Activated T-cell treated with anti-CD3 and anti-CD28 coated beads, Interleukin-2, amount 50 U/mL, for 48 hours (primary cell): ENCODE measurements around the gene TFAP2E.

ENCODE experiments used
- DNase-seq, 2 experiments: peaks; one replicate each; pipeline ENCODE4 v3.0.0-alpha.2; 2020

Gene TFAP2E

GRCh38 chr1:35573198-35574124 is at the start of gene TFAP2E:
Gene TFAP2E (plus strand): TSS chr1:35573314. CDS start chr1:35573578, 264 bp downstream.
- DNase-seq, result no peak

GRCh38 chr1:35524106-35524505 is 49.0 kb upstream of the TFAP2E start:
- no peak for DNase-seq

GRCh38 chr1:35530168-35530567 is 42.9 kb upstream of the TFAP2E start:
- DNase-seq, result no peak

- DNase-seq, result no peak
Measured at GRCh38 chr1:35530946-35531345, 42.2 kb upstream of the TFAP2E start.

- DNase-seq, result no peak
Measured at GRCh38 chr1:35531368-35531767, 41.7 kb upstream of the TFAP2E start.

- DNase-seq, result no peak
Measured at GRCh38 chr1:35532497-35533223, 40.5 kb upstream of the TFAP2E start.

- no peak for DNase-seq
Measured at GRCh38 chr1:35533586-35533985, 39.5 kb upstream of the TFAP2E start.

GRCh38 chr1:35535243-35535642 is 37.9 kb upstream of the TFAP2E start:
- DNase-seq, result no peak

GRCh38 chr1:35536556-35537162 is 36.5 kb upstream of the TFAP2E start:
- DNase-seq, result no peak

GRCh38 chr1:35537806-35538205 is 35.3 kb upstream of the TFAP2E start:
- no peak for DNase-seq

- peak; percentile 43 to 45 for DNase-seq
Measured at GRCh38 chr1:35539073-35539823, 33.9 kb upstream of the TFAP2E start.

GRCh38 chr1:35539824-35540261 is 33.3 kb upstream of the TFAP2E start:
- DNase-seq, result no peak

GRCh38 chr1:35544976-35545375 is 28.1 kb upstream of the TFAP2E start:
- DNase-seq, result peak in 1 of 2 experiments; percentile 62

GRCh38 chr1:35546614-35547013 is 26.5 kb upstream of the TFAP2E start:
- DNase-seq, result no peak

- DNase-seq, result no peak
Measured at GRCh38 chr1:35553851-35554250, 19.3 kb upstream of the TFAP2E start.

- no peak for DNase-seq
Measured at GRCh38 chr1:35554266-35555211, 18.6 kb upstream of the TFAP2E start.

GRCh38 chr1:35555212-35555584 is 17.9 kb upstream of the TFAP2E start:
- no peak for DNase-seq

- DNase-seq, result peak in 1 of 2 experiments; percentile 25
Measured at GRCh38 chr1:35555601-35556477, 17.3 kb upstream of the TFAP2E start.

GRCh38 chr1:35556484-35557117 is 16.5 kb upstream of the TFAP2E start:
- DNase-seq, result peak in 1 of 2 experiments; percentile 31

GRCh38 chr1:35557118-35557610 is 15.9 kb upstream of the TFAP2E start, which contains the start of gene KIAA0319L:
Gene KIAA0319L (minus strand): TSS chr1:35557403. CDS start chr1:35554491, 2,912 bp downstream.
- no peak for DNase-seq
